BE2C (cell line): ENCODE measurements around the gene MYOF.

Experiments used
- DNase-seq: peaks from one replicate; pipeline ENCODE4 v3.0.0-alpha.2; 2020
- H3K27me3 ChIP-seq: fragments of 250-450 bp; sonication (Bioruptor Pico); 2 replicates; pipeline ENCODE4 v1.5.1; 2020; ENCODE audit warnings: mild to moderate bottlenecking
- H3K36me3 ChIP-seq: fragments of 250-450 bp; sonication (Bioruptor Pico); 2 replicates; pipeline ENCODE4 v1.5.1; 2020; ENCODE audit warnings: mild to moderate bottlenecking
- H3K4me1 ChIP-seq: fragments of 250-450 bp; sonication (Bioruptor Pico); 2 replicates; pipeline ENCODE4 v1.5.1; 2020
- H3K4me3 ChIP-seq: 2 replicates; pipeline ENCODE4 v1.5.1; 2011; ENCODE audit warnings: low read depth, low read length
- H3K9me3 ChIP-seq: fragments of 250-450 bp; sonication (Bioruptor Pico); 2 replicates; pipeline ENCODE4 v1.5.1; 2020
- CTCF ChIP-seq: IDR thresholded peaks from 2 replicates; pipeline ENCODE4 v1.5.1; 2012; ENCODE audit warnings: mild to moderate bottlenecking, low read depth, low read length

The MYOF gene

DNA sequence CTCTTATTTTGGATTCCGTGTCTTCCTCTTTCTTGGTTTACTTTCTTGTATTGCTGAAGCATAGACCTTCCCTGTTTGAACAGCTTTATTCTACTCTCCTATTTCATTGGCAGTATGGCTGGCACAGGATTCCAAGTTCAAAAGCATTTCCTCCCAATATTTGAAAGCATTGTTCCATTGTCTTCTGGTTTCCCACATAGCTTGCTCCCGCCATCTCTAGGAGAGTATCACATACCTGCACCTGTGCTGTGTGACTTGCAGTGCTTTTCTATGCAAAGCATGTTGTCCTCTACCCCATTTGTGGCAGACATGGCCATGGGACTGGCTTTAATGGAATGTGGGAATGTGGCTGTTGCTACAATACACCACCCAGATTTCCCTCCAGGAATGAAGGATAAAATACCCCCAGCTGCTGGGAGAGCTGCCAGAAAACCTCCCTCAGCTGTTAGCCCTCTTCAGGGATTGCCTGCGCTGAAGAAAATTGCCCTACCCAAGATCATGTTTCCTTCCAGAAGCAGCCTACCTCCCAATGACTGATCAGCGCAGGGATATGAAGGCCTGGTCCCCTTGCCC, 6.9 kb upstream of the MYOF start:
- Histone ChIP-seq H3K4me1 (no peaks in the 10 kb centered on the region), H3K4me3 (no peak overlapping the region), H3K36me3 (no peaks in the 10 kb centered on the region), H3K27me3 (no peaks in the 10 kb centered on the region), H3K9me3 (no peaks in the 10 kb centered on the region)
- no peak for DNase-seq
- no peak for TF ChIP-seq CTCF

DNA sequence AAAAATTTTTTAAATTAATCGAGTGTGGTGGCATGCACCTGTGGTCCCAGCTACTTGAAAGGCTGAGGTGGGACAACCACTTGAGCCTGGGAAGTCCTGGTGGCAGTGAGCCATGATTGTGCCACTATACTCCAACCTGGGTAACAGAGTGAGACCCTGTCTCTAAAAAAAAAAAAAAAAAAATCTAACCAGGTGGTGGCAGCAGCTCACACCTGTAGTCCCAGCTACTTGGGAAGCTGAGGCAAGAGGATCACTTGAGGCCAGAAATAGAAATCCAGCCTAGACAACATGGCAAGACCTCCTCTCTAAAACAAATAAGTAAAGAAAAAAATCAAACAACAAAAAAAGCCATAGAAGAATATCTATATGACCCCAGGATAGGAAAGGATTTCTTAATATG, 3.6 kb upstream of the MYOF start:
- no peak for TF ChIP-seq CTCF
- H3K27me3 ChIP-seq, result peaks cover 18% of the 10 kb centered on the region
- DNase-seq, result no peak
- no peak overlapping the region for H3K4me3 ChIP-seq
- no peaks in the 10 kb centered on the region for H3K9me3 ChIP-seq
- no peaks in the 10 kb centered on the region for H3K36me3 ChIP-seq
- no peaks in the 10 kb centered on the region for H3K4me1 ChIP-seq

- H3K36me3 ChIP-seq, result no peaks in the 10 kb centered on the region
- peak overlapping the region; percentile 54 for H3K4me3 ChIP-seq
- H3K27me3 ChIP-seq, result peaks cover 20% of the 10 kb centered on the region
- TF ChIP-seq CTCF, result no peak
- DNase-seq, result no peak
- no peaks in the 10 kb centered on the region for H3K9me3 ChIP-seq
- H3K4me1 ChIP-seq, result no peaks in the 10 kb centered on the region
Measured at GRCh38 chr10:93481637-93482144, 443 bp downstream of the MYOF start.

DNA sequence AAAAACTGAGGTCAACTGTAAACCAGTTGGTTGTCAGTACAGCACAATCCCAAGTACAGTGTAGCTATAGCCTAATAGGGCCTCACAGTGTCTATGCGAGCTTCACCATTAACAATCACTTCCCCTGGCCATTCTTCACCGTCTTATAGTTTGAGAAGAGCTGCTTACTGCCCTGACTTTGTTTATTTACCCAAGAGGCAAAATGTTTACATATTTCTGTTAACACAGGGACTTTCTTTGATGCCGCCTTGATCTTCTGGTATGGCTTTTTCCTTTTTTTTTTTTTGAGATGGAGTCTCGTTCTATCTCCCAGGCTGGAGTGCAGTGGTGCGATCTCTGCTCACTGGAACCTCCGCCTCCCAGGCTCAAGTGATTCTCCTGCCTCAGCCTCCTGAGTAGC, 3.3 kb downstream of the MYOF start:
- no peak for DNase-seq
- no peak overlapping the region for H3K4me3 ChIP-seq
- H3K4me1 ChIP-seq, result no peaks in the 10 kb centered on the region
- TF ChIP-seq CTCF, result no peak
- no peaks in the 10 kb centered on the region for H3K9me3 ChIP-seq
- H3K36me3 ChIP-seq, result no peaks in the 10 kb centered on the region
- H3K27me3 ChIP-seq, result peaks cover 20% of the 10 kb centered on the region

DNA sequence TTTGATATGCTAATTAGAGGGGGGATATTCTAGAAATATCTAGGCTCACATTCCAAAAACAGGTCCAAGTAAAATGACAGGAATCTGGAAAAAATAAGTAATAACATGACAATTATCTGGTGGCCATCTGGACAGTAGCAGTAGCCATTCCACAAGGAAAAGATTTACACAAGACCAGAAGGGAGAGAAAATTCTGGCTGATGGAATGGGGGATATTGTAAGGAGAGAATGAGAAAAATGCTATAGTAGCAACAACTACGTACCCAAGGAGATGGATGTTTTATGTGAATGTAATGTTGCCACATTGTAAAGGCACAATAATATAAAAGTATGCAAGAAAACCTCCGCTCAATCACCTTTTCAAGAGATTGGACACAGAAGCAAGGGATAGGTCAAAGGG, 5.4 kb downstream of the MYOF start:
- H3K4me3 ChIP-seq, result no peak overlapping the region
- no peak for TF ChIP-seq CTCF
- no peaks in the 10 kb centered on the region for H3K9me3 ChIP-seq
- no peak for DNase-seq
- H3K4me1 ChIP-seq, result no peaks in the 10 kb centered on the region
- peaks cover 13% of the 10 kb centered on the region for H3K27me3 ChIP-seq
- no peaks in the 10 kb centered on the region for H3K36me3 ChIP-seq

GRCh38 chr10:93475871-93476270, 6.3 kb downstream of the MYOF start:
- Histone ChIP-seq H3K27me3 (peaks cover 4% of the 10 kb centered on the region), H3K36me3 (no peaks in the 10 kb centered on the region), H3K4me3 (no peak overlapping the region), H3K9me3 (no peaks in the 10 kb centered on the region), H3K4me1 (no peaks in the 10 kb centered on the region)
- TF ChIP-seq CTCF, result no peak
- no peak for DNase-seq
